H9 (cell line): Measurements from ENCODE around the gene DOCK11. TPM values are rescaled to one million over a fixed set of nuclear protein-coding genes. Genes with fewer than 3 reads are reported as not detected.

ENCODE experiments used
- DNase-seq: peaks from one replicate; pipeline ENCODE4 v3.0.0-alpha.2; 2017
- H2AFZ ChIP-seq: one replicate; pipeline ENCODE4 v1.6.1; 2013; ENCODE audit warnings: mild to moderate bottlenecking, low read length, control low read depth, moderate library complexity
- H2AK5ac ChIP-seq: 2 replicates; pipeline ENCODE4 v1.6.1; 2013; ENCODE audit warnings: low read length, control low read depth, mixed read lengths; ENCODE audit not compliant: insufficient read length
- H2BK120ac ChIP-seq: one replicate; pipeline ENCODE4 v1.6.1; 2013; ENCODE audit warnings: low read depth, mild to moderate bottlenecking, low read length, control low read depth, inconsistent platforms; ENCODE audit not compliant: poor library complexity, severe bottlenecking
- H2BK12ac ChIP-seq: 2 replicates; pipeline ENCODE4 v1.6.1; 2013; ENCODE audit warnings: low read length, control low read depth, mixed read lengths, low read depth; ENCODE audit not compliant: insufficient read length
- H2BK15ac ChIP-seq: 2 replicates; pipeline ENCODE4 v1.6.1; 2013; ENCODE audit warnings: low read depth, low read length, control low read depth
- H2BK20ac ChIP-seq: one replicate; pipeline ENCODE4 v1.6.1; 2013; ENCODE audit warnings: low read depth, mild to moderate bottlenecking, low read length, control low read depth, inconsistent platforms; ENCODE audit not compliant: poor library complexity, severe bottlenecking
- H2BK5ac ChIP-seq: 2 replicates; pipeline ENCODE4 v1.6.1; 2013; ENCODE audit warnings: low read length, control low read depth, mixed read lengths; ENCODE audit not compliant: insufficient read length
- H3K14ac ChIP-seq: 2 replicates; pipeline ENCODE4 v1.6.1; 2013; ENCODE audit warnings: low read length, control low read depth; ENCODE audit not compliant: insufficient read depth
- H3K18ac ChIP-seq: 2 replicates; pipeline ENCODE4 v1.6.1; 2013; ENCODE audit warnings: low read depth, mild to moderate bottlenecking, mixed read lengths, low read length, control low read depth; ENCODE audit not compliant: insufficient read length
- H3K23ac ChIP-seq: 2 replicates; pipeline ENCODE4 v1.6.1; 2013; ENCODE audit warnings: low read length, control low read depth, mixed read lengths, low read depth; ENCODE audit not compliant: insufficient read length
- H3K23me2 ChIP-seq: 2 replicates; pipeline ENCODE4 v1.6.1; 2013; ENCODE audit warnings: low read depth, mild to moderate bottlenecking, mixed read lengths, low read length, control low read depth; ENCODE audit not compliant: insufficient read length, poor library complexity, severe bottlenecking
- H3K27ac ChIP-seq: 2 replicates; pipeline ENCODE4 v1.5.1; 2013; ENCODE audit warnings: low read length, control low read depth, mixed read lengths, low read depth; ENCODE audit not compliant: insufficient read length
- H3K27me3 ChIP-seq: 2 replicates; pipeline ENCODE4 v1.6.1; 2013; ENCODE audit warnings: low read length, control low read depth, inconsistent platforms; ENCODE audit not compliant: insufficient read depth
- H3K4ac ChIP-seq: 2 replicates; pipeline ENCODE4 v1.6.1; 2013; ENCODE audit warnings: low read depth, mild to moderate bottlenecking, control low read depth, inconsistent platforms, low read length, moderate library complexity
- H3K4me1 ChIP-seq: 2 replicates; pipeline ENCODE4 v1.6.1; 2013; ENCODE audit warnings: low read length, control low read depth, inconsistent platforms; ENCODE audit not compliant: insufficient read depth
- H3K4me2 ChIP-seq: 2 replicates; pipeline ENCODE4 v1.6.1; 2013; ENCODE audit warnings: low read length, control low read depth, mixed read lengths; ENCODE audit not compliant: insufficient read length, insufficient read depth
- H3K56ac ChIP-seq: 2 replicates; pipeline ENCODE4 v1.6.1; 2013; ENCODE audit warnings: low read depth, mild to moderate bottlenecking, mixed read lengths, low read length, control low read depth; ENCODE audit not compliant: insufficient read length
- H3K79me1 ChIP-seq: 2 replicates; pipeline ENCODE4 v1.6.1; 2013; ENCODE audit warnings: low read depth, mild to moderate bottlenecking, moderate library complexity, low read length, control low read depth, inconsistent platforms; ENCODE audit not compliant: insufficient read depth, poor library complexity, severe bottlenecking
- H3K79me2 ChIP-seq: 2 replicates; pipeline ENCODE4 v1.6.1; 2013; ENCODE audit warnings: low read length, control low read depth, inconsistent platforms; ENCODE audit not compliant: insufficient read depth
- H3K9ac ChIP-seq: 2 replicates; pipeline ENCODE4 v1.6.1; 2013; ENCODE audit warnings: low read length, control low read depth, mixed read lengths; ENCODE audit not compliant: insufficient read length; ENCODE audit errors: extremely low read depth
- H3K9me3 ChIP-seq: one replicate; pipeline ENCODE4 v1.6.1; 2013; ENCODE audit warnings: low read depth, low read length, inconsistent platforms; ENCODE audit not compliant: control insufficient read depth
- H3T11ph ChIP-seq: one replicate; pipeline ENCODE4 v1.6.1; 2013; ENCODE audit warnings: mild to moderate bottlenecking, low read length, control low read depth, inconsistent platforms
- H4K20me1 ChIP-seq: one replicate; pipeline ENCODE4 v1.6.1; 2013; ENCODE audit not compliant: control insufficient read depth, insufficient read length, insufficient read depth
- H4K5ac ChIP-seq: 2 replicates; pipeline ENCODE4 v1.6.1; 2013; ENCODE audit warnings: low read depth, mild to moderate bottlenecking, mixed read lengths, low read length, control low read depth; ENCODE audit not compliant: insufficient read length
- H4K8ac ChIP-seq: replicated peaks from 2 replicates; pipeline ENCODE4 v1.6.1; 2013; ENCODE audit warnings: low read length, control low read depth, mixed read lengths, low read depth; ENCODE audit not compliant: insufficient read length
- H4K91ac ChIP-seq: 2 replicates; pipeline ENCODE4 v1.6.1; 2013; ENCODE audit warnings: low read depth, mild to moderate bottlenecking, moderate library complexity, mixed read lengths, low read length, control low read depth; ENCODE audit not compliant: insufficient read length
- H3K27ac Mint-ChIP-seq, 3 experiments: 2 replicates in 2 of 3; 3 replicates in 1 of 3; pipeline ENCODE4 v1.8.0; 2020 to 2021; ENCODE audit warnings: mixed read lengths in 3 of 3, mild to moderate bottlenecking in 1 of 3, moderate library complexity in 1 of 3
- H3K27me3 Mint-ChIP-seq: 2 replicates; pipeline ENCODE4 v1.8.0; 2021; ENCODE audit warnings: low read depth, mild to moderate bottlenecking, moderate library complexity, mixed read lengths
- H3K36me3 Mint-ChIP-seq, 3 experiments: 2 replicates in 2 of 3; 3 replicates in 1 of 3; pipeline ENCODE4 v1.8.0; 2020 to 2021; ENCODE audit warnings: low read depth in 3 of 3, mixed read lengths in 3 of 3; ENCODE audit not compliant: insufficient read depth in 1 of 3
- H3K4me1 Mint-ChIP-seq, 2 experiments: 2 replicates each; pipeline ENCODE4 v1.8.0; 2020; ENCODE audit warnings: mixed read lengths in 2 of 2
- H3K4me3 Mint-ChIP-seq, 2 experiments: 2 replicates in 1 of 2; 3 replicates in 1 of 2; pipeline ENCODE4 v1.8.0; 2020 to 2021; ENCODE audit warnings: mild to moderate bottlenecking in 2 of 2, mixed read lengths in 2 of 2, moderate library complexity in 1 of 2
- H3K9me3 Mint-ChIP-seq, 2 experiments: 2 replicates in 1 of 2; 3 replicates in 1 of 2; pipeline ENCODE4 v1.8.0; 2020; ENCODE audit warnings: mild to moderate bottlenecking in 2 of 2, mixed read lengths in 2 of 2, moderate library complexity in 1 of 2
- WGBS: extraction: QIAGEN DNeasy Blood & Tissue Kit; methylation state at CpG from one replicate; pipeline ENCODE4 v1.1.7; 2013; ENCODE audit warnings: missing lambda C conversion rate, low lambda C conversion rate, mixed read lengths; ENCODE audit not compliant: insufficient read length; ENCODE audit errors: extremely low coverage; 5-methylcytosine and 5-hydroxymethylcytosine counted together
- total RNA-seq: library from RNA; stranded (reverse); gene quantifications from 2 replicates; pipeline ENCODE4 v1.2.1, GENCODE V29; 2021
- TF ChIP-seq, protein P1 (sequence below): fragments of 200-600 bp; sonication (generic); conservative IDR thresholded peaks from 3 replicates; pipeline ENCODE4 v1.8.0; 2021; ENCODE audit warnings: antibody characterized with exemption, mild to moderate bottlenecking

The DOCK11 gene
- total RNA-seq, 1 experiment from 2014 or later: 6.2 TPM

DNA sequence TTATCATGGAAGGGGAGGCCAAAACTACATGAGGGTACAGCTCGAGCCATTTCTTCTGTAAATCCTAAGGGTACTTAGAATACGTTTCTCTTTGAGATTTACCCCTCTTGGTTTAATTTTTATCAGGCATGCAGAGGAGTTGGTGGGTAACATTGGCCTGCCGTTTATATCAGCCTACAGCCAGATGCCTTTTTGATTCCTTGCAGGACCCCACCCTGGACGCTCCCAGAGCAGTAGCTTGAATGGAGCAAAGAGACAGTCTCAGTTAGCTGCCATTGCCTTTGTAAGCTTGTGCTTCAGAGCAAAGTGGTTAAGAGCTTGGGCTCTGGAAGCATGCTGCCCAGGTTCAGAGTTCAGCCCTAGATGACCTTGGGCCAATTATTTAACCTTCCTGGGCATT lies 9.0 kb downstream of the DOCK11 start:
- no peak overlapping the region for H3K4ac ChIP-seq
- no peak overlapping the region for H3T11ph ChIP-seq
- peaks cover 30% of the 10 kb centered on the region for H3K9me3 ChIP-seq
- no peak overlapping the region for H2BK120ac ChIP-seq
- no peak overlapping the region for H3K9ac ChIP-seq
- no peak overlapping the region for H2AFZ ChIP-seq
- no peak overlapping the region for H4K8ac ChIP-seq
- H3K27ac ChIP-seq: no peak overlapping the region
- no peaks in the 10 kb centered on the region for H4K20me1 ChIP-seq
- H4K5ac ChIP-seq: no peak overlapping the region
- Mint-ChIP-seq H3K4me1 (peaks cover 4 to 13% of the 10 kb centered on the region in 2 experiments), H3K9me3 (peaks cover 1 to 54% of the 10 kb centered on the region in 2 experiments; a peak in 4 of 5 replicates), H3K4me3 (no peak overlapping the region), H3K27ac (no peak overlapping the region), H3K27me3 (no peaks in the 10 kb centered on the region), H3K36me3 (peaks cover 1 to 10% (median 9%) of the 10 kb centered on the region in 3 experiments; a peak in 5 of 7 replicates)
- no peak overlapping the region for H2AK5ac ChIP-seq
- TF ChIP-seq, protein P1, sequence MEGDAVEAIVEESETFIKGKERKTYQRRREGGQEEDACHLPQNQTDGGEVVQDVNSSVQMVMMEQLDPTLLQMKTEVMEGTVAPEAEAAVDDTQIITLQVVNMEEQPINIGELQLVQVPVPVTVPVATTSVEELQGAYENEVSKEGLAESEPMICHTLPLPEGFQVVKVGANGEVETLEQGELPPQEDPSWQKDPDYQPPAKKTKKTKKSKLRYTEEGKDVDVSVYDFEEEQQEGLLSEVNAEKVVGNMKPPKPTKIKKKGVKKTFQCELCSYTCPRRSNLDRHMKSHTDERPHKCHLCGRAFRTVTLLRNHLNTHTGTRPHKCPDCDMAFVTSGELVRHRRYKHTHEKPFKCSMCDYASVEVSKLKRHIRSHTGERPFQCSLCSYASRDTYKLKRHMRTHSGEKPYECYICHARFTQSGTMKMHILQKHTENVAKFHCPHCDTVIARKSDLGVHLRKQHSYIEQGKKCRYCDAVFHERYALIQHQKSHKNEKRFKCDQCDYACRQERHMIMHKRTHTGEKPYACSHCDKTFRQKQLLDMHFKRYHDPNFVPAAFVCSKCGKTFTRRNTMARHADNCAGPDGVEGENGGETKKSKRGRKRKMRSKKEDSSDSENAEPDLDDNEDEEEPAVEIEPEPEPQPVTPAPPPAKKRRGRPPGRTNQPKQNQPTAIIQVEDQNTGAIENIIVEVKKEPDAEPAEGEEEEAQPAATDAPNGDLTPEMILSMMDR: no peak
- H3K27me3 ChIP-seq: no peaks in the 10 kb centered on the region
- no peaks in the 10 kb centered on the region for H3K79me2 ChIP-seq
- H2BK15ac ChIP-seq: no peak overlapping the region
- H2BK12ac ChIP-seq: no peak overlapping the region
- H4K91ac ChIP-seq: no peak overlapping the region
- no CpG with 5 or more reads among the region's 4 CpGs for WGBS
- no peak overlapping the region for H3K56ac ChIP-seq
- no peak overlapping the region for H2BK5ac ChIP-seq
- no peak overlapping the region for H2BK20ac ChIP-seq
- no peak overlapping the region for H3K14ac ChIP-seq
- H3K23me2 ChIP-seq: no peaks in the 10 kb centered on the region
- H3K79me1 ChIP-seq: no peaks in the 10 kb centered on the region
- no peak overlapping the region for H3K23ac ChIP-seq
- no peak overlapping the region for H3K4me2 ChIP-seq
- DNase-seq: no peak
- no peaks in the 10 kb centered on the region for H3K4me1 ChIP-seq
- no peak overlapping the region for H3K18ac ChIP-seq
